Loucy (cell line): Measurements from ENCODE around the gene MBNL1.

ENCODE experiments used
- H2AFZ ChIP-seq: fragments of 200-600 bp; sonication (generic); 2 replicates; pipeline ENCODE4 v1.6.0; 2016; ENCODE audit warnings: antibody characterized with exemption, mild to moderate bottlenecking, low read length, moderate library complexity
- H3F3A ChIP-seq: fragments of 200-600 bp; 2 replicates; pipeline ENCODE4 v1.6.0; 2016; ENCODE audit warnings: antibody characterized with exemption, low read depth, mild to moderate bottlenecking
- H3K27me3 ChIP-seq: fragments of 200-600 bp; sonication (generic); 2 replicates; pipeline ENCODE4 v1.6.1; 2014; ENCODE audit warnings: low read length, mild to moderate bottlenecking; ENCODE audit not compliant: insufficient read depth, poor library complexity, severe bottlenecking
- H3K36me3 ChIP-seq: fragments of 200-600 bp; sonication (generic); 2 replicates; pipeline ENCODE4 v1.6.1; 2016; ENCODE audit warnings: low read length; ENCODE audit not compliant: insufficient read depth
- H3K4me1 ChIP-seq: fragments of 200-600 bp; sonication (generic); 2 replicates; pipeline ENCODE4 v1.5.1; 2014; ENCODE audit warnings: low read length, mild to moderate bottlenecking; ENCODE audit not compliant: insufficient read depth, poor library complexity, severe bottlenecking
- H3K4me2 ChIP-seq: fragments of 200-600 bp; sonication (generic); 2 replicates; pipeline ENCODE4 v1.6.0; 2014; ENCODE audit warnings: antibody characterized with exemption, low read length, low read depth, mild to moderate bottlenecking; ENCODE audit not compliant: poor library complexity, severe bottlenecking
- H3K4me3 ChIP-seq: fragments of 200-600 bp; sonication (generic); 2 replicates; pipeline ENCODE4 v1.5.1; 2014; ENCODE audit warnings: low read length, mild to moderate bottlenecking, mixed read lengths; ENCODE audit not compliant: poor library complexity, severe bottlenecking
- H3K79me2 ChIP-seq: fragments of 200-600 bp; sonication (generic); 2 replicates; pipeline ENCODE4 v1.6.1; 2014; ENCODE audit warnings: low read length; ENCODE audit not compliant: insufficient read depth
- H3K9ac ChIP-seq: fragments of 200-600 bp; sonication (generic); 2 replicates; pipeline ENCODE4 v1.6.0; 2014; ENCODE audit warnings: mild to moderate bottlenecking, low read depth, low read length, moderate library complexity; ENCODE audit not compliant: poor library complexity, severe bottlenecking
- H3K9me2 ChIP-seq: fragments of 200-600 bp; sonication (generic); replicated peaks from 2 replicates; pipeline ENCODE4 v1.6.1; 2016; ENCODE audit warnings: low read depth, low read length, mixed read lengths
- H3K9me3 ChIP-seq: fragments of 200-600 bp; sonication (generic); 2 replicates; pipeline ENCODE4 v1.6.1; 2014; ENCODE audit warnings: mild to moderate bottlenecking, antibody characterized with exemption, low read length, low read depth; ENCODE audit not compliant: insufficient read depth
- H4K20me1 ChIP-seq: fragments of 200-600 bp; sonication (generic); 2 replicates; pipeline ENCODE4 v1.6.0; 2014; ENCODE audit warnings: antibody characterized with exemption, low read length, mild to moderate bottlenecking; ENCODE audit not compliant: insufficient read depth, poor library complexity, severe bottlenecking
- EZH2phosphoT487 ChIP-seq: fragments of 200-600 bp; IDR thresholded peaks from 2 replicates; pipeline ENCODE4 v1.6.1; 2018; ENCODE audit warnings: antibody characterized with exemption, mild to moderate bottlenecking, moderate library complexity, borderline replicate concordance
- TF ChIP-seq, protein P1 (sequence below): fragments of 200-600 bp; sonication (generic); conservative IDR thresholded peaks from 2 replicates; pipeline ENCODE4 v1.5.1; 2014; ENCODE audit warnings: mild to moderate bottlenecking, antibody characterized with exemption, low read length

Gene MBNL1

GRCh38 chr3:152402695-152403451 is 134.1 kb downstream of the MBNL1 start:
- Histone ChIP-seq H3K9me2 (no peaks in the 10 kb centered on the region), H4K20me1 (peaks cover 97% of the 10 kb centered on the region), H3K4me1 (peaks cover 10% of the 10 kb centered on the region), H3K36me3 (peaks cover 10% of the 10 kb centered on the region), H3K79me2 (peaks cover 99% of the 10 kb centered on the region), H3K9me3 (no peaks in the 10 kb centered on the region), H3F3A (0 out of 2 replicates have a peak, but pooled peaks cover 5% of the 10 kb centered on the region), H3K27me3 (no peaks in the 10 kb centered on the region), H3K4me2 (no peak overlapping the region), H3K4me3 (no peak overlapping the region), H2AFZ (no peak overlapping the region), H3K9ac (no peak overlapping the region)
- TF ChIP-seq EZH2phosphoT487: no peak
- TF ChIP-seq, protein P1, sequence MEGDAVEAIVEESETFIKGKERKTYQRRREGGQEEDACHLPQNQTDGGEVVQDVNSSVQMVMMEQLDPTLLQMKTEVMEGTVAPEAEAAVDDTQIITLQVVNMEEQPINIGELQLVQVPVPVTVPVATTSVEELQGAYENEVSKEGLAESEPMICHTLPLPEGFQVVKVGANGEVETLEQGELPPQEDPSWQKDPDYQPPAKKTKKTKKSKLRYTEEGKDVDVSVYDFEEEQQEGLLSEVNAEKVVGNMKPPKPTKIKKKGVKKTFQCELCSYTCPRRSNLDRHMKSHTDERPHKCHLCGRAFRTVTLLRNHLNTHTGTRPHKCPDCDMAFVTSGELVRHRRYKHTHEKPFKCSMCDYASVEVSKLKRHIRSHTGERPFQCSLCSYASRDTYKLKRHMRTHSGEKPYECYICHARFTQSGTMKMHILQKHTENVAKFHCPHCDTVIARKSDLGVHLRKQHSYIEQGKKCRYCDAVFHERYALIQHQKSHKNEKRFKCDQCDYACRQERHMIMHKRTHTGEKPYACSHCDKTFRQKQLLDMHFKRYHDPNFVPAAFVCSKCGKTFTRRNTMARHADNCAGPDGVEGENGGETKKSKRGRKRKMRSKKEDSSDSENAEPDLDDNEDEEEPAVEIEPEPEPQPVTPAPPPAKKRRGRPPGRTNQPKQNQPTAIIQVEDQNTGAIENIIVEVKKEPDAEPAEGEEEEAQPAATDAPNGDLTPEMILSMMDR: no peak

DNA sequence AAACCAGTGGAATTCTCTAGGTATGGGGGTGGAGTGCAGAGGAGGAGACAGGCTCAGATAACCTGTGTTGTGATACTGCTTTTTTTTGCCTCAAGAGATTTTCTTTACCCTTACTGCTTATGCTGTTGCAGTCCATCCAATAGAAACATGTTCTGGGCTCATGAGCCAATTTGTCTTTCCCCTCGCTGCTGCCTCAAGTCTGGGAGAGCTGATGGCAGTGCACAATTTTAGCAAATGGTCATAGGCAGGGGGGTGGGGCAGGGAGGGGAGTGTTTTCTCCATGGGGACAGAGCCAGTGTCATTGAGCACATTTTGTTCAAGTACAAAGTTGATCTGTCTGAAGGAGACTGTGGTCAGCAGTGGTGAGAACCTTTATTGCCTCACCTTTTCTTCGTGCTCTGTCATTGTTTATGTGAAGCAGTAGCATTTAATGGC is 134.9 kb downstream of the MBNL1 start:
- Histone ChIP-seq H2AFZ (no peak overlapping the region), H4K20me1 (peaks cover 97% of the 10 kb centered on the region), H3K9me2 (no peaks in the 10 kb centered on the region), H3K4me3 (no peak overlapping the region), H3K27me3 (no peaks in the 10 kb centered on the region), H3K36me3 (peaks cover 10% of the 10 kb centered on the region), H3K4me2 (no peak overlapping the region), H3K79me2 (peaks cover 99% of the 10 kb centered on the region), H3K4me1 (peaks cover 5% of the 10 kb centered on the region), H3K9me3 (no peaks in the 10 kb centered on the region), H3F3A (no peaks in the 10 kb centered on the region), H3K9ac (no peak overlapping the region)
- TF ChIP-seq, protein P1: no peak
- no peak for TF ChIP-seq EZH2phosphoT487

- H3K9me3 ChIP-seq: no peaks in the 10 kb centered on the region
- peaks cover 96% of the 10 kb centered on the region for H4K20me1 ChIP-seq
- H3K36me3 ChIP-seq: peaks cover 7% of the 10 kb centered on the region
- H2AFZ ChIP-seq: no peak overlapping the region
- TF ChIP-seq, protein P1: no peak
- no peak for TF ChIP-seq EZH2phosphoT487
- no peak overlapping the region for H3K9ac ChIP-seq
- no peak overlapping the region for H3K4me2 ChIP-seq
- H3K27me3 ChIP-seq: no peaks in the 10 kb centered on the region
- no peaks in the 10 kb centered on the region for H3F3A ChIP-seq
- H3K9me2 ChIP-seq: no peaks in the 10 kb centered on the region
- H3K79me2 ChIP-seq: peaks cover 99% of the 10 kb centered on the region
- H3K4me1 ChIP-seq: peaks cover 5% of the 10 kb centered on the region
- H3K4me3 ChIP-seq: no peak overlapping the region
These were observed 136.2 kb downstream of the MBNL1 start for GRCh38 chr3:152404976-152405375.
